ENCODE data around the gene PLCXD3.

Gene PLCXD3

GRCh38 chr5:41286696-41287095 is 223.7 kb downstream of the PLCXD3 start:
- no peak for TF ChIP-seq CTCF (IDR thresholded peaks at IDR 0.05)

- TF ChIP-seq CTCF (IDR thresholded peaks at IDR 0.05), result no peak
These were observed 224.2 kb downstream of the PLCXD3 start for GRCh38 chr5:41286165-41286564.

- no peak for TF ChIP-seq CTCF (IDR thresholded peaks at IDR 0.05)
These were observed 225.5 kb downstream of the PLCXD3 start for GRCh38 chr5:41284938-41285337.

- TF ChIP-seq CTCF (IDR thresholded peaks at IDR 0.05), result no peak
These were observed 229.1 kb downstream of the PLCXD3 start for GRCh38 chr5:41281215-41281810.

- no peak for TF ChIP-seq CTCF (IDR thresholded peaks at IDR 0.05)
These were observed 231.4 kb downstream of the PLCXD3 start for GRCh38 chr5:41279040-41279439.

GRCh38 chr5:41277476-41278245 is 232.7 kb downstream of the PLCXD3 start:
- TF ChIP-seq CTCF (IDR thresholded peaks at IDR 0.05), result no peak

- no peak for TF ChIP-seq CTCF (IDR thresholded peaks at IDR 0.05)
These were observed 234.4 kb downstream of the PLCXD3 start for GRCh38 chr5:41275813-41276512.

All from LNCAP (cell line).